ENCODE data around the gene PVALEF.

DNA sequence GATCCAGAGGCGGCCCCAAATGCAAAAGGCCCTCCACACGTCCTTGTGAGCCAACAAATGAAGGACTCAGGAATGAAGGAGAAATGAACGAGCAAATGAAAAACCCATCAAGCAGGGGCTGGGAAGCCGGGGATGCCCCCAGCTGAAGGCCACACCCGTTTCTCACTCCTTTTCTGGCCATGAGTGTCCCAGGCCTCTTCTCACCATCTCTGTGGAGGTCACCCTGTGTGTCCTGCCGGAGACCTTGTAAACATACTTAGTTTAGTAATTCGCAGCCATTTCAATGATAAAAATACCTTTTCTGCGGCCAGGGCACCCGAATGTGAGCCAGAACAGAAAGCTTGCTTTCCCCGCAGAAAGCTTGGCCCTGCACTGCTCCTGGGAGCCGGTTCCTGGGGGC, 21.8 kb downstream of the PVALEF start:
- no peak for TF ChIP-seq POLR2A (IDR thresholded peaks at IDR 0.05; ENCODE audit: low read length)
- no peak for TF ChIP-seq GATA1 (IDR thresholded peaks at IDR 0.05; ENCODE audit: low read depth, low read length)
